NCI-H82 treated with DMSO at 0.1 percent for 48 hours (cell line): ENCODE measurements around the gene FANCC.
"Not testable (repeated sequence)": the region's sequence is repeated elsewhere in the genome, so short reads cannot be mapped to it uniquely, and the experiment has no call there.

Experiments
- DNase-seq: peaks from one replicate; lab custom pipeline; 2025; ENCODE audit not compliant: unreplicated experiment; lab: John Stamatoyannopoulos, UW

Gene FANCC

DNA sequence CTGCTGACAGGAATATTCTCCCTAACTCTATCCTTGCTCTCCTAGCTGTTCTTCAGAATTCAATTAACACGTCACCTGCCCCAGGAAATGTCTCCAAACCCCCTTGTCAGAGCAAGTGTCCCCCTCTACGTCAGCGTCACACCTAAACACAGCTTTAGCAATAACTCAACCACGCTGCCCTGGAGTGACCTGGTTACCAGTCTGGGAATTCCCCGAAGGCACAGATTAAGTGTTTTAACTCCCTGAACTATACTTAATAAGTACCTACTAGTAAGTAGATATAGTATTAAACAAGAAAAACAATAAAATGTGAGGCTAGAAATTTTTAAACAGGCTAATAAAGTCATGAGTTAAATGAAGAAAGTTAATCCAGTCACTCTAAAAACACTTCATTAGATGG is 78.4 kb downstream of the FANCC start:
- no peak for DNase-seq

- DNase-seq, result no peak
Observed at GRCh38 chr9:95237336-95237735, 80.2 kb downstream of the FANCC start.

- DNase-seq, result no peak
Observed at GRCh38 chr9:95230046-95230445, 87.5 kb downstream of the FANCC start.

- DNase-seq, result no peak
Observed at GRCh38 chr9:95229230-95229915, 88.1 kb downstream of the FANCC start.

GRCh38 chr9:95226921-95227320 is 90.6 kb downstream of the FANCC start:
- DNase-seq, result no peak

GRCh38 chr9:95225726-95226106 is 91.8 kb downstream of the FANCC start:
- no peak for DNase-seq

- no peak for DNase-seq
Observed at GRCh38 chr9:95225076-95225725, 92.3 kb downstream of the FANCC start.

- DNase-seq, result no peak
Observed at GRCh38 chr9:95224376-95225019, 93.0 kb downstream of the FANCC start.

- DNase-seq, result not testable (repeated sequence)
Observed at GRCh38 chr9:95220352-95220751, 97.2 kb downstream of the FANCC start.

- no peak for DNase-seq
Observed at GRCh38 chr9:95218773-95219172, 98.7 kb downstream of the FANCC start.

DNA sequence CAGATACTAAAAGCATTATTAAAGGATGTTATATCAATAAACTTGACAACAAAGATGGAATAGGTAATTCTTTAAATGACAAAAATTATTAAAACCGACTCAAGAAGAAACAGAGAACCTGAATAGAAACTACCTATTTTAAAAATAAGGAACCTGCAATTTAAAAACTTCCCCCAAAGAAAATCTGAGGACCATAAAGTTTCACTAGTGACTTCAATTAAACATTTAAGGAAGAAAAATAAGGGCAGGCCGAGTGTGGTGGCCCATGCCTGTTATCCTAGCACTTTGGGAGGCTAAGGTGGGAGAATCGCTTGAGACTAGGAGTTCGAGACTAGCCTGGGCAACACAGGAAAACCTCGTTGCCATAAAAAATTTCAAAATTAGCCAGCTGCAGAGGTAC is 99.6 kb downstream of the FANCC start:
- no peak for DNase-seq

- DNase-seq, result no peak
Observed at GRCh38 chr9:95215336-95215898, 102.1 kb downstream of the FANCC start.

DNA sequence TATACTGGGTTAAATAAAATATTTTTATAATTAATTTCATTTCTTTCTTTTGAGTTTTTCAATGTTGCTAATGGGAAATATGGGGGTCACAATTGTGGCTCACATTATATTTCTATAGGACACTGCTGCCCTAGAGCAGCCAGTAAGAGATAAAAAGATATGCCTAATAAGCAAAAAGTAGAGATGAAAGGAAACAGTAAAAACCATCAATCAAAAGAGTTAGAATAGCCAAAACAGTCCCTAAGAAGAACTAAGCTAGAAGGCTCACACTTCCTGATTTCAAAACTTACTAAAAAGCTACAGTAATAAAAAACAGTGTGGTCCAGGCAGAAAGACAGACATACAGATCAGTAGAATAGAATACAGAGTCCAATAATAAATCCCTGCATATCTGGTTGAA is 104.4 kb downstream of the FANCC start:
- no peak for DNase-seq

DNA sequence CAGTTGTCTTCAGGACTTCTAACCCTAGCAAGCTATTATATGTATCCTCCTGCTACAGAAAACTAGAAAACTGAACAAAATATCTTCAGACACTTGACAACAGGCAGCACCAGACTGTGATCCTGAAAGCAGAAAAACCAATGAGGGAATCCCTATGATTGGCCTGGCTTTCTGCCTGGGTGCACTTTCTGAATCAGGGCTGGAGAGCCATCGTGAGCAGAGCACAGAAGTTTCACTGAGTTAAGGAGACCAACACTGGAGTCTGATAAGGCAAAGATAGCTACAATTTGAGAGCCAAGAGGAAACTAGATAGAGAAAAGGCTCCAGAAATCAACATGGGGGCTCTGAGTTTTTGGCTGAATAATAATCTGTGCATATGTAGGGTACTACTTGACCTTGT is 106.5 kb downstream of the FANCC start:
- DNase-seq, result no peak

- no peak for DNase-seq
Observed at GRCh38 chr9:95207403-95207802, 110.1 kb downstream of the FANCC start.

DNA sequence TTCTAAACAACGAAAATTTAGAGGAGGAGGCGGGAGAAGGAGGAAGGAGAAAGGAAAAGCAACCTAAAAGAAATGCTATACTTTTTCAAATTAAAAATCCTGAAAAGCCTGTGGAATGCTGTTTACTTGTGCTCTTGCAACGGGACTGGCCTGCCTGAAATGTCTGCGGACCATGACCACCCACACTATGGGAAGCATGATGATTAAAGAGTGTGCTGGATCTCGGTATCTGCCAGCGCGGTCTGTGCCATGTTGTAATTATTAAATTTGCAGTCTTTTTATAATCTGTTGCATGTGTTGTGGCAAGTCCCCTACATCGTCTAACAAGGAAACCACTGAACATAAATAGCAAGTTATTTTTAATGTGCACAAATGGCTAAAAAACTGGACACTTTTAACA is 111.4 kb downstream of the FANCC start:
- DNase-seq, result no peak

- DNase-seq, result no peak
Observed at GRCh38 chr9:95204710-95205109, 112.8 kb downstream of the FANCC start.

GRCh38 chr9:95204310-95204709 is 113.2 kb downstream of the FANCC start:
- DNase-seq, result no peak

DNA sequence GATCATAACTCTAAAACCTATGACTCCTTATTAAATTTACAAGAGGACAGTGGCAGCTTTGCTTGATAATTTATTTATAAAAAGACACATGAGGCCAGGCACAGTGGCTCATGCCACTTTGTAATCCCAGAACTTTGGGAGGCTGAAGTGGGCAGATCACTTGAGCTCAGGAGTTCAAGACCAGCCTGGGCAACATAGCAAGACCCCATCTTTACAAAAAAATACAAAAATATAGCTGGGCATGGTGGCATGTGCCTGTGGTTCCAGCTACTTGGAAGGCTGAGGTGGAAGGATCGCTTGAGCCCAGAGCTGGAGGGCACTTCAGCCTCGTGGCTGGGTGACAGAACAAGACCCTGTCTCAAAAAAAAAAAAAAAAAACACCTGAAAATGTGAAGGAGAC is 114.5 kb downstream of the FANCC start:
- not testable (repeated sequence) for DNase-seq

- no peak for DNase-seq
Observed at GRCh38 chr9:95202076-95202681, 115.3 kb downstream of the FANCC start.

- no peak for DNase-seq
Observed at GRCh38 chr9:95201206-95201605, 116.3 kb downstream of the FANCC start.
